OCI-LY1 (cell line): ENCODE results near the gene HAAO.

Source experiments
- CTCF ChIP-seq: fragments of 200-600 bp; sonication (generic), shearing (Covaris generic); IDR thresholded peaks from 2 replicates; pipeline ENCODE4 v1.5.1; 2017; ENCODE audit warnings: mild to moderate bottlenecking, antibody characterized with exemption, low read length, moderate library complexity, mixed read lengths
- EZH2 ChIP-seq: fragments of 200-600 bp; sonication (generic), shearing (Covaris generic); IDR thresholded peaks from 2 replicates; pipeline ENCODE4 v1.8.0; 2017; ENCODE audit warnings: borderline replicate concordance, mixed run types, mild to moderate bottlenecking, antibody characterized with exemption, low read length, moderate library complexity, mixed read lengths

- TF ChIP-seq CTCF (no peak), EZH2 (no peak)
Observed at GRCh38 chr2:42787424-42787787, 5.0 kb downstream of the HAAO start.
